MM.1S (cell line): Measurements from ENCODE around the gene PTGR1.

Experiments
- EZH2phosphoT487 ChIP-seq: fragments of 300-600 bp; sonication (generic); IDR thresholded peaks from 2 replicates; pipeline ENCODE4 v1.6.1; 2018; ENCODE audit warnings: antibody characterized with exemption, low read length
- TF ChIP-seq, protein P1 (sequence below): fragments of 300-600 bp; sonication (generic); IDR thresholded peaks from 2 replicates; pipeline ENCODE4 v1.5.1; 2016; ENCODE audit warnings: antibody characterized with exemption, low read length, mixed read lengths

DNA sequence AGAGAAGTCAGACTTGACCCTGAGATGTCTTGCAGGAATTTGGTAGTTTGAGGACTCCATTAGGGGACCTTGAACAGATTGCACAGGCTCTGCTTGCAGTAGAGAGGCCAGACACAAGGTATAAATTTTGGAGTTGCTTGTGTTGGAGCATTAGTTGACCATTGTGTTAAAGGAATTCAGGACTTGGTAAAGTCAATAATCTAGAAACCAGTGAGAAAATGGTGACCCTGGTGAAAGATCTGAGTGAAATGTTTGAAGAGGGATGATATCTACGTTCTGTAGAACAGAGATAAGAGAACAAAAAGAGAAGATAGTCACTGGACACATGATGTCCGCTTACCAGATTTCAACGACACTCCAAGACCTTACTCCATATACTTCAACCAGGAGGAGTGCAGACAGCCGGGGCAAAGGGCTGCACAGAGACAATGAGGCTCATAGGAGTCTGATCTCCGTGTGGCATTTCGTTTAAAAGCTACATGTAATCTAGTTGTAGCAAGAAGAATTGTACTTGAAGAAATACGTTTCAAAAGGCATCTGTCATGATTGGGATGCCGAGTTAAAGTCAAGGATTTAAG, 44.8 kb upstream of the PTGR1 start:
- TF ChIP-seq, protein P1, sequence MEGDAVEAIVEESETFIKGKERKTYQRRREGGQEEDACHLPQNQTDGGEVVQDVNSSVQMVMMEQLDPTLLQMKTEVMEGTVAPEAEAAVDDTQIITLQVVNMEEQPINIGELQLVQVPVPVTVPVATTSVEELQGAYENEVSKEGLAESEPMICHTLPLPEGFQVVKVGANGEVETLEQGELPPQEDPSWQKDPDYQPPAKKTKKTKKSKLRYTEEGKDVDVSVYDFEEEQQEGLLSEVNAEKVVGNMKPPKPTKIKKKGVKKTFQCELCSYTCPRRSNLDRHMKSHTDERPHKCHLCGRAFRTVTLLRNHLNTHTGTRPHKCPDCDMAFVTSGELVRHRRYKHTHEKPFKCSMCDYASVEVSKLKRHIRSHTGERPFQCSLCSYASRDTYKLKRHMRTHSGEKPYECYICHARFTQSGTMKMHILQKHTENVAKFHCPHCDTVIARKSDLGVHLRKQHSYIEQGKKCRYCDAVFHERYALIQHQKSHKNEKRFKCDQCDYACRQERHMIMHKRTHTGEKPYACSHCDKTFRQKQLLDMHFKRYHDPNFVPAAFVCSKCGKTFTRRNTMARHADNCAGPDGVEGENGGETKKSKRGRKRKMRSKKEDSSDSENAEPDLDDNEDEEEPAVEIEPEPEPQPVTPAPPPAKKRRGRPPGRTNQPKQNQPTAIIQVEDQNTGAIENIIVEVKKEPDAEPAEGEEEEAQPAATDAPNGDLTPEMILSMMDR, result no peak
- no peak for TF ChIP-seq EZH2phosphoT487
